ENCODE results near the gene ZSCAN20. TPM values are rescaled to one million over a fixed set of nuclear protein-coding genes. Genes with fewer than 3 reads are reported as not detected.

Gene ZSCAN20
- total RNA-seq, 4 donors from 2014 or later, result 2.7 to 7.0 (median 4.2) TPM

DNA sequence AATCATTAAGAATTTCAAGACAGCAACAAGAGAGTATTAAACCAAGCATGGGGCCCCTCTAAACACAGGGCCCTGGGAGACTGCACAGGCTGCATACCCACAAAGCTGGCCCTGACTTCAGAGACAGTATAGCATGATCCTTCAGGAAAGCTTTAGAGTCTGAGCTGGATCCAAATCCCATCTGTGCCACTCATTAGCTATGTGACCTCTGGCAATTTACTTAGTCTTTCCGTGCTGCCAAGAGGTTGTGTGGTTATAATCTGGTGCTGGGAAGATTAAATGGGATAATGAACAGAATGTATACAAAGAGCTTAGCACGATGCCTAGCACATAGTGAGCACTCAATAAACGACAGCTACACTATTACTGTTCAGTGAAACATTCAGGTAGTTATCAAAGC is 45.5 kb upstream of the ZSCAN20 start:
- in situ Hi-C loops (cut with MboI; ENCODE audit: low sequenced_read_pairs in 4 of 4), result no loop called here
- H3K9me3 ChIP-seq, result no peaks in the 10 kb centered on the region
- DNase-seq (no peak), ATAC-seq (no peak)
- TF ChIP-seq CTCF (IDR thresholded peaks at IDR 0.05 in 4 of 5, conservative IDR thresholded peaks at IDR 0.05 in 1 of 5), result no peak
- TF ChIP-seq POLR2A (IDR thresholded peaks at IDR 0.05), result no peak
- H3K27me3 ChIP-seq, result no peaks in the 10 kb centered on the region
- intact Hi-C loops (cut with DNase I; ENCODE audit: low total_unique reads), result no loop called here
- no peak overlapping the region for H3K4me3 ChIP-seq
- H3K4me1 ChIP-seq, result peaks cover 34 to 37% of the 10 kb centered on the region in 2 donors
- H3K27ac ChIP-seq, result peak overlapping the region in 1 of 4 donors; percentile 33
- no peaks in the 10 kb centered on the region for H3K36me3 ChIP-seq

DNA sequence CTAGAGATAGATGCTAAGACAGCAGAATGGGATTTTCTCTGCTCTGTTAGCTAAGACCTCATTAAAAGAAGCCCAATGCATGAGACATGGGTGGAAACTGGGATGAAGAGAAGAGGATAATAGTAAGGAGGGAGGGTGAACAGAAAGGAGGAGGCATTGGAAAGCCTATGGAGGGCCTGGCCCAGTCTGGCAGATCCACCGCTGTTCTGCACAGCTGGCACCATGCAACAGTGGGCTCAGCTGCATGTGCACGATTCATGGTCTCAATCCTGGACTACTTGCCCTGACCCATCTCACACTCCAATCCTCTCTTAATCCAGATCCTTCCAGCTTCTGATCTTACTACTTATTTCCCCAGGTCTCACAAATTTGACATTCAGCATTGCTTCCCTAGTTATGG is 43.8 kb upstream of the ZSCAN20 start:
- Histone ChIP-seq H3K36me3 (no peaks in the 10 kb centered on the region), H3K9me3 (no peaks in the 10 kb centered on the region), H3K4me1 (peaks cover 31 to 37% of the 10 kb centered on the region in 2 donors), H3K27ac (peak overlapping the region; percentile 13 to 27 (median 26)), H3K27me3 (no peaks in the 10 kb centered on the region), H3K4me3 (no peak overlapping the region)
- intact Hi-C loops (cut with DNase I; ENCODE audit: low total_unique reads) (no loop called here), in situ Hi-C loops (cut with MboI; ENCODE audit: low sequenced_read_pairs in 4 of 4) (no loop called here)
- ATAC-seq (no peak), DNase-seq (no peak)
- TF ChIP-seq CTCF (IDR thresholded peaks at IDR 0.05 in 4 of 5, conservative IDR thresholded peaks at IDR 0.05 in 1 of 5) (no peak), POLR2A (IDR thresholded peaks at IDR 0.05) (no peak)

DNA sequence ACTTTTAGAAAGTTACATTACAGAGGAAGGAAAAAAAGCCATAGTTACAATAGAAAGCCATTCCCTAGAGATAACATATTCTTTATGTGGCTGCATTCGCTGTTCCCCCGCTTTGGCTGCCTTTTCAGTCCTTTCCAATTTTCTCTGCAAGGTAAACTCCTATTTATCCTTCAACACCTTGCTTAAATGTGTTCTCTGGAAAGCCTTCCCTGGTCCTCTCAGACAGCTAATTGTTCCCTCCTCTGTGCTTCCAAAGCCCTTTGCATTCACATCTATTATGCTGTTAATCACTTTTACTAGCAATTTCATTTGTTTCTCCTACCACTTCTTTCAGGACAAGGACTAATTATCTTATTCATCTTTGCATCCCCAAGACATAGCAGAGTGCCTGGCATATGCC is 43.1 kb upstream of the ZSCAN20 start:
- Histone ChIP-seq H3K27ac (peak overlapping the region in 2 of 4 donors; percentile 75 to 87), H3K4me1 (peaks cover 31 to 37% of the 10 kb centered on the region in 2 donors)
- in situ Hi-C loops (cut with MboI; ENCODE audit: low sequenced_read_pairs in 4 of 4), result no loop called here

GRCh38 chr1:33429856-33430691 is 42.4 kb upstream of the ZSCAN20 start:
- DNase-seq (no peak), ATAC-seq (peak; percentile 49 to 53)
- in situ Hi-C loops (cut with MboI; ENCODE audit: low sequenced_read_pairs in 4 of 4), result no loop called here
- Histone ChIP-seq H3K36me3 (no peaks in the 10 kb centered on the region), H3K4me3 (peak overlapping the region; percentile 58 to 75 (median 66)), H3K27ac (peak overlapping the region; percentile 75 to 87 (median 86)), H3K4me1 (peaks cover 33 to 37% of the 10 kb centered on the region in 2 donors), H3K27me3 (no peaks in the 10 kb centered on the region), H3K9me3 (no peaks in the 10 kb centered on the region)
- intact Hi-C loops (cut with DNase I; ENCODE audit: low total_unique reads), result loop anchor here (2.0 kb wide), 2 partner anchors 21 to 43 kb away; partner anchors contain the start of gene ZSCAN20
- TF ChIP-seq CTCF (IDR thresholded peaks at IDR 0.05 in 4 of 5, conservative IDR thresholded peaks at IDR 0.05 in 1 of 5) (no peak), POLR2A (IDR thresholded peaks at IDR 0.05) (no peak)

More for the DNA sequence above, 43.1 kb upstream of the ZSCAN20 start:
- Histone ChIP-seq H3K27me3 (no peaks in the 10 kb centered on the region), H3K9me3 (no peaks in the 10 kb centered on the region), H3K4me3 (peak overlapping the region in 1 of 4 donors; percentile 72), H3K36me3 (no peaks in the 10 kb centered on the region)
- DNase-seq (no peak), ATAC-seq (no peak)
- intact Hi-C loops (cut with DNase I; ENCODE audit: low total_unique reads), result no loop called here
- TF ChIP-seq CTCF (IDR thresholded peaks at IDR 0.05 in 4 of 5, conservative IDR thresholded peaks at IDR 0.05 in 1 of 5) (no peak), POLR2A (IDR thresholded peaks at IDR 0.05) (no peak)

All from gastrocnemius medialis (tissue), 4 donors.